ENCODE measurements around the gene AHRR.
"Not testable (repeated sequence)": the region's sequence is repeated elsewhere in the genome, so short reads cannot be mapped to it uniquely, and the experiment has no call there.

Gene AHRR

GRCh38 chr5:364497-364896, 43.0 kb downstream of the AHRR start:
- no peak for DNase-seq (ENCODE audit: low read depth in 2 of 3, low spot score in 1 of 3)

GRCh38 chr5:366541-367357, 45.2 kb downstream of the AHRR start:
- DNase-seq (ENCODE audit: low read depth in 2 of 3, low spot score in 1 of 3), result no peak

DNA sequence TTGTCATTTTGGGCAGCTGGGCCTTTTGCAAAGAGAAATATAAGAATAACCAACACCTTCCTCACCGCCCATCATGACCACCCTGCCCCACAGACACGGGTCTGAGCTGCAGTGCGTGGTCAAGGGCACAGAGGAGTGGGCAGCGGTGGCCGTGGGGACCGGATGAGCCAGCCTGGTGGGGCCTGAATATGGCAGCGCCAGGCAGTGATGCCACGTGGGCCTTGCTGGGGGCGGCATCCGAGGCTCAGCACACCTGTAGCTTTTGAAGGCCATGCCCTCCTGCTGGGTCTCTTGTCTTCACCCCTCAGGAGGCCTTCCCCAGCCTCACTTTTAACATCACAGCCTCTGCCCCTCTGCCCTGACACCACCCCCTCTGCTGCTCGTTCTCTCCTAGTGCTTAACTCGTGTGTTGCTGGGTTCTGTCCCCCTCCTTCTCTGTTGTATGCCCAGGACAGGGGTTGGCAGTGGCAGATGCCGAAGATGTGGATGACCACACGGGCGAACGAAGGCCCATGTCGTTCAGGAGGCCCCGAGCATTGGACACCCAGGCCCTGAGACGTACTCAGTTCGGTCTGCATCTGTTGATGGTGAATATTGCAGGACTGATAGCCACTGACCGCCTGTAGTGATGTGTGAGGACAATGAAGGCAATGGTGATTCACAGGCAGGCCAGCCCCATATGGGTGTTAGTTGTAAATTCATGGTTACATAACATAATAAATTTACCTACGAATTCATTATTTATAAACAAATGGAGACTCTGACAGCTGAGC, 46.0 kb downstream of the AHRR start:
- no peak for DNase-seq (ENCODE audit: low read depth in 2 of 3, low spot score in 1 of 3)

- DNase-seq (ENCODE audit: low read depth in 2 of 3, low spot score in 1 of 3), result no peak
These were observed 46.9 kb downstream of the AHRR start for GRCh38 chr5:368183-369084.

GRCh38 chr5:369151-369868, 47.8 kb downstream of the AHRR start:
- DNase-seq (ENCODE audit: low read depth in 2 of 3, low spot score in 1 of 3), result no peak

- DNase-seq (ENCODE audit: low read depth in 2 of 3, low spot score in 1 of 3), result not testable (repeated sequence)
These were observed 48.3 kb downstream of the AHRR start for GRCh38 chr5:369869-370236.

GRCh38 chr5:370311-370958, 48.9 kb downstream of the AHRR start:
- DNase-seq (ENCODE audit: low read depth in 2 of 3, low spot score in 1 of 3), result no peak

GRCh38 chr5:370959-371810, 49.7 kb downstream of the AHRR start:
- no peak for DNase-seq (ENCODE audit: low read depth in 2 of 3, low spot score in 1 of 3)

DNA sequence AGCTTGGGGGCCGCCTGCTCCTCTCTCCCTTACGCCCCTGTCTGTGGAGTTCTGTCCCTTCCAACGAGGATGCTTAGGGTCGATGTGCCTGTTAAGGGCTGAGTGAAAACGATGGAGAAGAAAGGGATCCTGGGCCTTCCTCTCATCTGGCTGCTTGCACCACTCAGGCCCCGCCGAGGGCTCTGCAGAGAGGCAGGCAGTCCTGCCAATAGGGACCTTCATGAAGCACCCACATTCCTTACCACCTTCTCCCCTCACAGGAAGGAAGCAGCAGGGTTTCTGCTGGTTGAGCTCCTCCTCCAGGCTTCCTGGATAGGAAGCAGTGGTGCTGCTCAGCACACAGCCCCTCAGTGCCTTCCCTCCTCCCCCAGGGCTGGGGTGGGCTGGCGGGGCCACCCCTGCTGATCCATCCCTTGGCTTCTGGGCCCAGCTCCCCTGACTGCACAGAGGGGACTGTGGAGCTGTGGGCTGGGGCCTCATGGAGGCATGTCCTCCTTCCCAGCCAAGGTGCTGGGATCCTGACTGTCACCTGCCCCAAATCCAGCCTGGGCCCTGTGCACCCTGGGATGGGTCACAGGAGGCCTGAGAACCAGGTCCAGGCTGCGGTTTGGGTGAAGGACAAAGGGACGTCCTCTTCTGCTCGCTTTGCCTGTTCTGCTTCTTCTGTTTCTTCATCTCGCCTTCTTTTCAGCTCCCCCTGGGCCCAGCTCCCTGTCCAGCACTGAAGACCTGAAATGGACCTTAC, 50.5 kb downstream of the AHRR start:
- no peak for DNase-seq (ENCODE audit: low read depth in 2 of 3, low spot score in 1 of 3)

GRCh38 chr5:372556-372995, 51.1 kb downstream of the AHRR start:
- DNase-seq (ENCODE audit: low read depth in 2 of 3, low spot score in 1 of 3), result no peak

DNA sequence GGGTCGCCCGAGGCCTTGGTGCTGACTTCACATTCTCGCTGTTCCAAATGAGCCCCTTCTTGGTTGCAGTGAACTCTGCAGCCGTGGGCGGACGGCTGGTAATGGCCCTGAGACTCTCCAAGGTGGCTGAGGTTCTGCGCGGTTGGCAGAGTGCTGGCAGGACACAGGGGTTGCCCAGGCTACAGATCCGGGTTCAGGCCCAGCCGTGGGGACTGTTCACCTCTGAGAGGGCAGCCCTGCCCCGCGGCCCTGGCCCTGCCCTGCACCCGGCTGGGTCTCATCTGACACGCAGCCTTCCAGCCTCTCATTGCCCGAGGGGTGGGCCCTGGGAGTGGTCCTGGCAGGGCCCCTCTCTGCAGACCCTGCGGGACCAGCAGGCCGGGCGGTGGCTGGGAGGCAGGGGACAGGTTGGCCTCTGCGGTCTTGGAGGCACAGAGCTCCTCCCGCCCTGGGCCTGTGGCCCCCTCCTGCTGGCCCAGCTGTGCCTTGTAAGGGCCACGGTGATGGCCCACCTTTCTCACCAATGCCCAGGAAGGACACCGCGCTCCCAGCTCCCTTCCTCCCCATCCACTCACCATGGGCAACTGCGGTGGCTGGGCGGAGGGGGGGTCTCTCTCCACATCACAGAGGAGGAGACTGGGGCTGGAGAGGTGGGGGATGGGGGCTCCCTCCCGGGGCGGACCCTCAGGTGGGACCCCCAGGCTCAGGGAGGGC, 51.6 kb downstream of the AHRR start:
- no peak for DNase-seq (ENCODE audit: low read depth in 2 of 3, low spot score in 1 of 3)

- DNase-seq (ENCODE audit: low read depth in 2 of 3, low spot score in 1 of 3), result peak; percentile 53 to 71 (median 68)
These were observed 52.4 kb downstream of the AHRR start for GRCh38 chr5:373710-374602.

GRCh38 chr5:374631-375335, 53.3 kb downstream of the AHRR start:
- no peak for DNase-seq (ENCODE audit: low read depth in 2 of 3, low spot score in 1 of 3)

DNA sequence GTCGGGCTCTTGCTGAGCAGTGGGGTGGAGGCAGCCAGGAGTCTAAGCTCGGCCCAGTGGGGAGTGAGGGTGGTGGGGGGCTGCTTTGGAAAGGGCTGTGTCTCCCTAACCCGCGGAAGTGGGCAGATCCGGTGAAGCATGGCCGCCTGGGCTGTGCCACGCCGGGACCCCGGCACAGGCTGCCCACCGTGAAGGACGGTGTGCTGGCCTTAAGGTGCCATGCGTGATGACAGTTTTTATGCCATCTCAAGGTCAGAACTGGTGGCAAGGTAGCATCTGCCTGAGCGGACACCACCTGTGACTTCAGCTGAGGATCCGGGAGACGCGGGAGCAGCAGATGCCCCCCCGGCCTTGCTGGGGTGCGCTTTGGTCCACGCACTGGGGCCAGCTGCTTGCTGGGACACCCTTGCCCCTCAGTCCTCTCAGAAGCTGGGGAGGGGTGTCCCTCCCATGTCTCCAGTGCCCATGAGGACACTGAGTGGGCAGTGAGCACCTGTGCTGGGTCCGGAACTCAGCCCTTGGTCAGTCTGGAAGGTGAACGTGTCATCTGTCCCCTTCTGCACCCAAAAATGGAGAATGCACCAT, 53.9 kb downstream of the AHRR start:
- no peak for DNase-seq (ENCODE audit: low read depth in 2 of 3, low spot score in 1 of 3)

DNA sequence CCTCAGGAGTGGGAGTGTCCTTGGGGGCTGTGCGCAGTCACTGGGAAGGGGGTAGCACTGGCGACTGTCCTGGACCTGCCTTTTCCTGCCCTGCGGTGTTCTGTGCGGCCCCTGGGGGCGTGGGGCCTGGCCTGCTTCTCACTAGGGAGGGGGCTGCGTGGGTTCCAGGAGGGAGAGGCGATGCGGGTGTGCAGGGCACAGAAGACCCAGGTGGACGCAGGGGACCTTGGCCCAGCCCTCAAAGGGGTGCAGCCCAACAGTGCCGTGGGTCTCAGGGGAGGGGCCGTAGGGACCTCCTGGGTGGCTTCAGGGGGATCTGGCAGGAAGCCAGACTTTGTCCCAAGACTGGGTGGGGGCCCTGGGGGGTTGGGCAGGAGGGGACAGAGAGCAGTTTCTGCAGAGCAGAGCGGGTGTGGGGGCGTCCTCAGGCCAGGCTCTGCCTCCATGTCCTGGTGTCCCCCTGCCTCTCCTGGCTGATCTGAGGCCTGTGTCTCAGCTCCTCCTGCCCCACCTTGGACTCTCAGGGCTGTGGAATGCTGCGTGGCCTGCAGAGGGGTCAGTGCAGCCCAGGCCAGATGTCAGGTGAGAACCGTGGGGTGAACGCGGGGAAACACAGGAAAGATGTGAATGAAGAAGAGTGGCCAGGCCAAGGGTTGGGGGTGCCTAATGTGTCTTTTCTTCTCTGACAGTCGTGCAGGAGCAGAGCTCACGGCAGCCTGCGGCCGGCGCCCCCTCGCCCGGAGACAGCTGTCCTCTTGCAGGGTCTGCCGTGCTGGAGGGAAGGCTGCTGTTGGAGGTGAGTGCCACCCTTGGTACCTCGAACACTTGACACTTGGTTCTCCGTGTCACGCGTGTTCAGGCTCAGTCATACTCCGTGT, 54.6 kb downstream of the AHRR start:
- no peak for DNase-seq (ENCODE audit: low read depth in 2 of 3, low spot score in 1 of 3)

Measured in stimulated activated CD4-positive, alpha-beta T cell treated with anti-CD3 and anti-CD28 coated beads, Interleukin-12 subunit alpha, Interleukin-12 subunit beta, amount 100 ng/mL, for 48 hours (primary cell).